Glutamatergic neuron (in vitro differentiated cells): ENCODE data around the gene KIF12. TPM values are rescaled to one million over a fixed set of nuclear protein-coding genes. Genes with fewer than 3 reads are reported as not detected.

Experiments
- DNase-seq: peaks from one replicate; pipeline ENCODE4 v3.0.0; 2022
- H3K27ac Mint-ChIP-seq: one replicate; pipeline ENCODE4 v1.8.0; 2020; ENCODE audit warnings: mild to moderate bottlenecking, mixed read lengths, inconsistent platforms; ENCODE audit not compliant: unreplicated experiment
- H3K27me3 Mint-ChIP-seq: one replicate; pipeline ENCODE4 v1.8.0; 2020; ENCODE audit warnings: mild to moderate bottlenecking, moderate library complexity, mixed read lengths, inconsistent platforms; ENCODE audit not compliant: unreplicated experiment
- H3K36me3 Mint-ChIP-seq: one replicate; pipeline ENCODE4 v1.8.0; 2020; ENCODE audit warnings: mild to moderate bottlenecking, mixed read lengths, inconsistent platforms; ENCODE audit not compliant: unreplicated experiment
- H3K4me1 Mint-ChIP-seq: one replicate; pipeline ENCODE4 v1.8.0; 2020; ENCODE audit warnings: mild to moderate bottlenecking, low read depth, mixed read lengths, inconsistent platforms; ENCODE audit not compliant: unreplicated experiment
- H3K4me3 Mint-ChIP-seq: one replicate; pipeline ENCODE4 v1.8.0; 2020; ENCODE audit warnings: mild to moderate bottlenecking, mixed read lengths, inconsistent platforms; ENCODE audit not compliant: unreplicated experiment
- H3K9me3 Mint-ChIP-seq: one replicate; pipeline ENCODE4 v1.8.0; 2020; ENCODE audit warnings: mild to moderate bottlenecking, moderate library complexity, mixed read lengths, inconsistent platforms; ENCODE audit not compliant: unreplicated experiment
- CTCF ChIP-seq: fragments of 200-600 bp; sonication (generic); IDR thresholded peaks from one replicate; pipeline ENCODE4 v1.5.0; 2021; ENCODE audit not compliant: partially characterized antibody, unreplicated experiment
- long read RNA-seq: library from polyadenylated mRNA; unstranded; transcript quantifications from one replicate; pipeline ENCODE4 v2.0.0, GENCODE V29; 2020; ENCODE audit not compliant: unreplicated experiment
- total RNA-seq: library from RNA; stranded (reverse); fragmentation: NEBNext Ultra II Directional; extraction: Animal tissue kit (Norgen Biotek cat#: 25700); gene quantifications from one replicate; pipeline ENCODE4 v1.2.1, GENCODE V29; 2021; ENCODE audit not compliant: unreplicated experiment

Gene KIF12
- total RNA-seq = 0.93 TPM
- long read RNA-seq, partial matches to known transcripts = 1 of 1 reads
- long read RNA-seq, other reads (novel, unspliced or antisense) = 0 of 1 reads

GRCh38 chr9:114098936-114099668 is at the start of gene KIF12:
Gene KIF12, minus strand, starts transcription at chr9:114099292. Its CDS starts 16 bp downstream, at chr9:114099276.
- Mint-ChIP-seq H3K27ac (no peak within 1 kb of the TSS), H3K9me3 (peaks cover 13% of the 10 kb centered on the region), H3K27me3 (peaks cover 3% of the 10 kb centered on the region), H3K4me3 (peak within 1 kb of the TSS; percentile 68), H3K36me3 (peaks cover 10% of the 10 kb centered on the region), H3K4me1 (peaks cover 3% of the 10 kb centered on the region)
- no peak for TF ChIP-seq CTCF
- DNase-seq = peak; percentile 60

- Mint-ChIP-seq H3K27ac (no peak overlapping the region), H3K36me3 (no peaks in the 10 kb centered on the region)
These were observed 47.6 kb upstream of the KIF12 start for GRCh38 chr9:114146735-114147134.

GRCh38 chr9:114143234-114143633 is 44.1 kb upstream of the KIF12 start:
- Mint-ChIP-seq H3K27me3 (peaks cover 4% of the 10 kb centered on the region), H3K27ac (no peak overlapping the region), H3K36me3 (no peaks in the 10 kb centered on the region), H3K4me3 (no peak overlapping the region), H3K9me3 (peaks cover 1% of the 10 kb centered on the region), H3K4me1 (peaks cover 2% of the 10 kb centered on the region)
- TF ChIP-seq CTCF = no peak
- DNase-seq = no peak

More at GRCh38 chr9:114146735-114147134, 47.6 kb upstream of the KIF12 start:
- no peak for TF ChIP-seq CTCF
- Mint-ChIP-seq H3K27me3 (no peaks in the 10 kb centered on the region), H3K4me1 (no peaks in the 10 kb centered on the region), H3K9me3 (no peaks in the 10 kb centered on the region), H3K4me3 (no peak overlapping the region)
- no peak for DNase-seq

GRCh38 chr9:114141553-114142402 is 42.7 kb upstream of the KIF12 start:
- DNase-seq = no peak
- Mint-ChIP-seq H3K27ac (no peak overlapping the region), H3K36me3 (peaks cover 10% of the 10 kb centered on the region), H3K9me3 (peaks cover 8% of the 10 kb centered on the region), H3K4me3 (no peak overlapping the region), H3K4me1 (peaks cover 2% of the 10 kb centered on the region), H3K27me3 (peaks cover 4% of the 10 kb centered on the region)
- no peak for TF ChIP-seq CTCF
